Astrocyte (in vitro differentiated cells and primary cell): ENCODE data around the gene OSGIN1. TPM values are rescaled to one million over a fixed set of nuclear protein-coding genes. Genes with fewer than 3 reads are reported as not detected.

ENCODE experiments used
- DNase-seq: peaks from one replicate; pipeline ENCODE4 v3.0.0-alpha.2; 2010; ENCODE audit warnings: low read depth
- FAIRE-seq: peaks from 2 replicates; lab custom pipeline; 2011; peaks lifted over from hg19 to GRCh38; lab: Jason Lieb, UNC
- H2AFZ ChIP-seq: 2 replicates; pipeline ENCODE4 v1.6.0; 2012; ENCODE audit warnings: low read depth, low read length, inconsistent platforms
- H3K27ac ChIP-seq: 2 replicates; pipeline ENCODE4 v1.5.1; 2011; ENCODE audit warnings: low read depth, low read length, inconsistent platforms
- H3K27me3 ChIP-seq: 2 replicates; pipeline ENCODE4 v1.6.0; 2011; ENCODE audit warnings: low read length, inconsistent platforms; ENCODE audit not compliant: insufficient read depth
- H3K36me3 ChIP-seq: 2 replicates; pipeline ENCODE4 v1.5.1; 2011; ENCODE audit warnings: low read length, inconsistent platforms; ENCODE audit not compliant: insufficient read depth
- H3K4me1 ChIP-seq: 2 replicates; pipeline ENCODE4 v1.5.1; 2011; ENCODE audit warnings: low read length, inconsistent platforms; ENCODE audit not compliant: insufficient read depth
- H3K4me2 ChIP-seq: 2 replicates; pipeline ENCODE4 v1.6.0; 2012; ENCODE audit warnings: low read length, inconsistent platforms
- H3K4me3 ChIP-seq: 2 replicates; pipeline ENCODE4 v1.5.1; 2011; ENCODE audit warnings: low read depth, mild to moderate bottlenecking, low read length, inconsistent platforms; ENCODE audit not compliant: insufficient read depth
- H3K79me2 ChIP-seq: 2 replicates; pipeline ENCODE4 v1.6.0; 2012; ENCODE audit warnings: mild to moderate bottlenecking, low read length, inconsistent platforms; ENCODE audit not compliant: insufficient read depth
- H3K9ac ChIP-seq: 2 replicates; pipeline ENCODE4 v1.6.0; 2012; ENCODE audit warnings: mild to moderate bottlenecking, low read length, inconsistent platforms
- H3K9me3 ChIP-seq: 2 replicates; pipeline ENCODE4 v1.5.1; 2012; ENCODE audit warnings: low read depth, mild to moderate bottlenecking, low read length, inconsistent platforms; ENCODE audit not compliant: insufficient read depth
- H4K20me1 ChIP-seq: 2 replicates; pipeline ENCODE4 v1.6.0; 2012; ENCODE audit warnings: low read length, inconsistent platforms; ENCODE audit not compliant: insufficient read depth
- H3K27ac Mint-ChIP-seq: one replicate; pipeline ENCODE4 v1.8.0; 2021; ENCODE audit warnings: mild to moderate bottlenecking, mixed read lengths; ENCODE audit not compliant: unreplicated experiment
- H3K27me3 Mint-ChIP-seq: one replicate; pipeline ENCODE4 v1.8.0; 2021; ENCODE audit warnings: low read depth, mixed read lengths; ENCODE audit not compliant: unreplicated experiment
- H3K36me3 Mint-ChIP-seq: one replicate; pipeline ENCODE4 v1.8.0; 2021; ENCODE audit warnings: low read depth, mixed read lengths; ENCODE audit not compliant: unreplicated experiment
- H3K4me1 Mint-ChIP-seq: one replicate; pipeline ENCODE4 v1.8.0; 2021; ENCODE audit warnings: low read depth, mixed read lengths; ENCODE audit not compliant: unreplicated experiment
- H3K4me3 Mint-ChIP-seq: one replicate; pipeline ENCODE4 v1.8.0; 2021; ENCODE audit warnings: mild to moderate bottlenecking, moderate library complexity, mixed read lengths; ENCODE audit not compliant: unreplicated experiment
- H3K9me3 Mint-ChIP-seq: one replicate; pipeline ENCODE4 v1.8.0; 2021; ENCODE audit warnings: mild to moderate bottlenecking, mixed read lengths; ENCODE audit not compliant: unreplicated experiment
- EZH2 ChIP-seq: IDR thresholded peaks from 2 replicates; pipeline ENCODE4 v1.6.1; 2012; ENCODE audit warnings: mild to moderate bottlenecking, low read length, inconsistent platforms; ENCODE audit not compliant: insufficient read depth
- total RNA-seq: library from RNA; stranded (reverse); gene quantifications from 2 replicates; pipeline ENCODE4 v1.2.1, GENCODE V29; 2021
- TF ChIP-seq, protein P1 (sequence below): IDR thresholded peaks from 2 replicates; pipeline ENCODE4 v1.5.1; 2011; ENCODE audit warnings: low read depth, mild to moderate bottlenecking, inconsistent platforms, low read length, moderate library complexity; ENCODE audit not compliant: insufficient read depth

Gene OSGIN1
- total RNA-seq, 1 donor from 2014 or later, result 0.79 TPM

DNA sequence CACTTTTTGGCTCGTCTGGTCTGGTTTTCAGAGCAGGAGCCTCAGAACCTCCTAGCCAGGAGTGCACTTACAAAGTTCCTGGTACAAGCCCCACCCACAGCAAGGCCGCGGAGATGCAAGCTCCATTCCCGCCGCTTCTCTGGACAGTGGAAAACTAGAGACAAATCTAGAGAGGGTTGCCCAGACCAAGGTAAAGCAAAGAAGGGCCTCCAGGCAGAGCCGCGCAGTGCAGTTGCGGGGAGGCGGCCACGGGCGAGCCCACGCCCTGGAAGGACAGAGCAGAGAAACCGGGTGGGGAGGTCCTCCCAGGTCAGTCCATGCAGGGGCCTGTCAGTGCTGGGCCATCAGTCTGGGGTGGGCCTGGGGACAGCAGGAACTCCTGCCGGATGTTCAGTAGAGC lies 11.0 kb upstream of the OSGIN1 start:
- H3K9ac ChIP-seq, result no peak overlapping the region
- Mint-ChIP-seq H3K4me1 (peaks cover 8% of the 10 kb centered on the region), H3K27me3 (peaks cover 12% of the 10 kb centered on the region), H3K27ac (no peak overlapping the region), H3K9me3 (peaks cover 1% of the 10 kb centered on the region), H3K36me3 (peaks cover 8% of the 10 kb centered on the region), H3K4me3 (no peak overlapping the region)
- H3K36me3 ChIP-seq, result no peaks in the 10 kb centered on the region
- TF ChIP-seq EZH2, result no peak
- TF ChIP-seq, protein P1, sequence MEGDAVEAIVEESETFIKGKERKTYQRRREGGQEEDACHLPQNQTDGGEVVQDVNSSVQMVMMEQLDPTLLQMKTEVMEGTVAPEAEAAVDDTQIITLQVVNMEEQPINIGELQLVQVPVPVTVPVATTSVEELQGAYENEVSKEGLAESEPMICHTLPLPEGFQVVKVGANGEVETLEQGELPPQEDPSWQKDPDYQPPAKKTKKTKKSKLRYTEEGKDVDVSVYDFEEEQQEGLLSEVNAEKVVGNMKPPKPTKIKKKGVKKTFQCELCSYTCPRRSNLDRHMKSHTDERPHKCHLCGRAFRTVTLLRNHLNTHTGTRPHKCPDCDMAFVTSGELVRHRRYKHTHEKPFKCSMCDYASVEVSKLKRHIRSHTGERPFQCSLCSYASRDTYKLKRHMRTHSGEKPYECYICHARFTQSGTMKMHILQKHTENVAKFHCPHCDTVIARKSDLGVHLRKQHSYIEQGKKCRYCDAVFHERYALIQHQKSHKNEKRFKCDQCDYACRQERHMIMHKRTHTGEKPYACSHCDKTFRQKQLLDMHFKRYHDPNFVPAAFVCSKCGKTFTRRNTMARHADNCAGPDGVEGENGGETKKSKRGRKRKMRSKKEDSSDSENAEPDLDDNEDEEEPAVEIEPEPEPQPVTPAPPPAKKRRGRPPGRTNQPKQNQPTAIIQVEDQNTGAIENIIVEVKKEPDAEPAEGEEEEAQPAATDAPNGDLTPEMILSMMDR, result no peak
- DNase-seq (no peak), FAIRE-seq (no peak)
- H3K27ac ChIP-seq, result no peak overlapping the region
- H3K4me1 ChIP-seq, result no peaks in the 10 kb centered on the region
- H3K4me3 ChIP-seq, result no peak overlapping the region
- no peaks in the 10 kb centered on the region for H4K20me1 ChIP-seq
- H3K9me3 ChIP-seq, result no peaks in the 10 kb centered on the region
- H2AFZ ChIP-seq, result no peak overlapping the region
- peaks cover 3% of the 10 kb centered on the region for H3K27me3 ChIP-seq
- no peaks in the 10 kb centered on the region for H3K79me2 ChIP-seq
- no peak overlapping the region for H3K4me2 ChIP-seq

DNA sequence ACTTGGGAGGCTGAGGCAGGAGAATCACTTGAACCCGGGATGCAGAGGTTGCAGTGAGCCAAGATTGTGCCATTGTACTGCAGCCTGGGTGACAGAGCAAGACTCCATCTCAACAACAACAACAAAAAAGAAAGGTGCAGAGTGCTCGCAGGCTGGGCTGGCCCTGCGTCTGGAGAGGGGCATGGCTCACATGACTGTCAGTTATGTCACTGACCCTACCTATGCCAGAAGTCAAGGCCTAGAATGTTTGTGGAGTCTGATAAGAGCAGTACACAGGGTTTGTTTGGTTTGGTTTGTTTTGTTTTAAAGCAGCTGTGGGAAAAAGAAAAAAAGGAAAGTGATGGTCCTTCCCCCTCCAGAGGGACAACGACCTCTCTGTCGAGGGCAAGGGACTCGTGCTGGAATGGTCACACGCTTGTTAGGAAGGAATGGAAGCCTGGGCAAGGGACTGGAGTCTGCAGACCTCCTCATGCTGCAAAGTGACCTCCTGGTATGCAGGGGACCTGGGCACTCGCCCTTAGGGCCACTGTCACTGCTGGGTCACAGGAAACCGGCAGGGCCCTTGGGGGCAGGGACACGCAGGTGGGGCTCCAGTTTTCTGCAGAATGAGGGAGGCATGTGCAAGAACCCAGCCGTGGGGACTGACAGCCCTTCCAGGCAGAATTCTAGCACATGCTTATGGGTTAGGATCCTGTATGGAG lies 10.1 kb upstream of the OSGIN1 start:
- TF ChIP-seq, protein P1, result no peak
- TF ChIP-seq EZH2, result no peak
- DNase-seq (no peak), FAIRE-seq (no peak)
- Mint-ChIP-seq H3K36me3 (peaks cover 5% of the 10 kb centered on the region), H3K9me3 (no peaks in the 10 kb centered on the region), H3K4me3 (no peak overlapping the region), H3K4me1 (peaks cover 8% of the 10 kb centered on the region), H3K27ac (no peak overlapping the region), H3K27me3 (peaks cover 12% of the 10 kb centered on the region)
- Histone ChIP-seq H4K20me1 (no peaks in the 10 kb centered on the region), H3K27ac (no peak overlapping the region), H3K4me2 (no peak overlapping the region), H2AFZ (no peak overlapping the region), H3K79me2 (no peaks in the 10 kb centered on the region), H3K4me3 (no peak overlapping the region), H3K27me3 (peaks cover 3% of the 10 kb centered on the region), H3K36me3 (no peaks in the 10 kb centered on the region), H3K9me3 (no peaks in the 10 kb centered on the region), H3K4me1 (no peaks in the 10 kb centered on the region), H3K9ac (no peak overlapping the region)

DNA sequence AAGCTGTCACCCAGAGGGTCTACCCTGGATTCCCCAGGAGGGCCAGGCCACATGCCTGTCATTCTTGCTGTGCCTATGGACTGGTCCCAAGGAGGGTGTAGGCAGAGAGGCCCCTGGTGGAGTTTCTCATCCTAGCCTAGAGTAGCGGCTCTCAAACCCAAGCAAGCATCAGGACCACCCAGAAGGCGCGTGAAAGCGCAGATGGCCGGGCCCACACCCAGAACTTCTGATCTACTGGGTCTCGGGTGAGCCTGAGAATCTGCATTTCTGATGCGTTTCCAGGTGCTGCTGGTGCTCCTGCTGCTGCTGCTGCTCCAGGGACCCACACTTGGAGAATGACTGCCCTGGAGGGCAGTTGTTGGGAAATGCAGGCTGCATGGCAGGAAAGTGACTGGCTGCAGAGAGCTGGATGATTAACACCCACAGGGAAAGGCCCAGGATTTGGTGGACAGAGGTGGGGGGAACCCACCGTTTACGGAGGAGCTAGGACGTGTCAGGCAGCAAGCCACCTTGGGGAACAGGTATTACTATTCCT lies 9.5 kb upstream of the OSGIN1 start:
- no peak overlapping the region for H3K4me3 Mint-ChIP-seq
- H3K9me3 Mint-ChIP-seq, result no peaks in the 10 kb centered on the region
- no peaks in the 10 kb centered on the region for H3K9me3 ChIP-seq
- no peak overlapping the region for H3K9ac ChIP-seq
- H3K4me3 ChIP-seq, result no peak overlapping the region
- no peaks in the 10 kb centered on the region for H3K36me3 ChIP-seq
- peaks cover 8% of the 10 kb centered on the region for H3K4me1 Mint-ChIP-seq
- peaks cover 3% of the 10 kb centered on the region for H3K27me3 ChIP-seq
- H3K27ac ChIP-seq, result no peak overlapping the region
- no peaks in the 10 kb centered on the region for H3K79me2 ChIP-seq
- H3K36me3 Mint-ChIP-seq, result peaks cover 4% of the 10 kb centered on the region
- H4K20me1 ChIP-seq, result no peaks in the 10 kb centered on the region
- DNase-seq, result no peak
- TF ChIP-seq, protein P1, result no peak
- no peak for TF ChIP-seq EZH2
- H3K4me1 ChIP-seq, result no peaks in the 10 kb centered on the region
- no peak overlapping the region for H2AFZ ChIP-seq
- FAIRE-seq, result no peak
- peaks cover 12% of the 10 kb centered on the region for H3K27me3 Mint-ChIP-seq
- no peak overlapping the region for H3K4me2 ChIP-seq
- H3K27ac Mint-ChIP-seq, result no peak overlapping the region
